H9 (cell line): ENCODE data around the gene C10orf143. TPM values are rescaled to one million over a fixed set of nuclear protein-coding genes. Genes with fewer than 3 reads are reported as not detected.

ENCODE experiments used
- DNase-seq: peaks from one replicate; pipeline ENCODE4 v3.0.0-alpha.2; 2017
- H2AFZ ChIP-seq: one replicate; pipeline ENCODE4 v1.6.1; 2013; ENCODE audit warnings: mild to moderate bottlenecking, low read length, control low read depth, moderate library complexity
- H2AK5ac ChIP-seq: 2 replicates; pipeline ENCODE4 v1.6.1; 2013; ENCODE audit warnings: low read length, control low read depth, mixed read lengths; ENCODE audit not compliant: insufficient read length
- H2BK120ac ChIP-seq: one replicate; pipeline ENCODE4 v1.6.1; 2013; ENCODE audit warnings: low read depth, mild to moderate bottlenecking, low read length, control low read depth, inconsistent platforms; ENCODE audit not compliant: poor library complexity, severe bottlenecking
- H2BK12ac ChIP-seq: 2 replicates; pipeline ENCODE4 v1.6.1; 2013; ENCODE audit warnings: low read length, control low read depth, mixed read lengths, low read depth; ENCODE audit not compliant: insufficient read length
- H2BK15ac ChIP-seq: 2 replicates; pipeline ENCODE4 v1.6.1; 2013; ENCODE audit warnings: low read depth, low read length, control low read depth
- H2BK20ac ChIP-seq: one replicate; pipeline ENCODE4 v1.6.1; 2013; ENCODE audit warnings: low read depth, mild to moderate bottlenecking, low read length, control low read depth, inconsistent platforms; ENCODE audit not compliant: poor library complexity, severe bottlenecking
- H2BK5ac ChIP-seq: 2 replicates; pipeline ENCODE4 v1.6.1; 2013; ENCODE audit warnings: low read length, control low read depth, mixed read lengths; ENCODE audit not compliant: insufficient read length
- H3K14ac ChIP-seq: 2 replicates; pipeline ENCODE4 v1.6.1; 2013; ENCODE audit warnings: low read length, control low read depth; ENCODE audit not compliant: insufficient read depth
- H3K18ac ChIP-seq: 2 replicates; pipeline ENCODE4 v1.6.1; 2013; ENCODE audit warnings: low read depth, mild to moderate bottlenecking, mixed read lengths, low read length, control low read depth; ENCODE audit not compliant: insufficient read length
- H3K23ac ChIP-seq: 2 replicates; pipeline ENCODE4 v1.6.1; 2013; ENCODE audit warnings: low read length, control low read depth, mixed read lengths, low read depth; ENCODE audit not compliant: insufficient read length
- H3K23me2 ChIP-seq: 2 replicates; pipeline ENCODE4 v1.6.1; 2013; ENCODE audit warnings: low read depth, mild to moderate bottlenecking, mixed read lengths, low read length, control low read depth; ENCODE audit not compliant: insufficient read length, poor library complexity, severe bottlenecking
- H3K27ac ChIP-seq: 2 replicates; pipeline ENCODE4 v1.5.1; 2013; ENCODE audit warnings: low read length, control low read depth, mixed read lengths, low read depth; ENCODE audit not compliant: insufficient read length
- H3K27me3 ChIP-seq: 2 replicates; pipeline ENCODE4 v1.6.1; 2013; ENCODE audit warnings: low read length, control low read depth, inconsistent platforms; ENCODE audit not compliant: insufficient read depth
- H3K4ac ChIP-seq: 2 replicates; pipeline ENCODE4 v1.6.1; 2013; ENCODE audit warnings: low read depth, mild to moderate bottlenecking, control low read depth, inconsistent platforms, low read length, moderate library complexity
- H3K4me1 ChIP-seq: 2 replicates; pipeline ENCODE4 v1.6.1; 2013; ENCODE audit warnings: low read length, control low read depth, inconsistent platforms; ENCODE audit not compliant: insufficient read depth
- H3K4me2 ChIP-seq: 2 replicates; pipeline ENCODE4 v1.6.1; 2013; ENCODE audit warnings: low read length, control low read depth, mixed read lengths; ENCODE audit not compliant: insufficient read length, insufficient read depth
- H3K56ac ChIP-seq: 2 replicates; pipeline ENCODE4 v1.6.1; 2013; ENCODE audit warnings: low read depth, mild to moderate bottlenecking, mixed read lengths, low read length, control low read depth; ENCODE audit not compliant: insufficient read length
- H3K79me1 ChIP-seq: 2 replicates; pipeline ENCODE4 v1.6.1; 2013; ENCODE audit warnings: low read depth, mild to moderate bottlenecking, moderate library complexity, low read length, control low read depth, inconsistent platforms; ENCODE audit not compliant: insufficient read depth, poor library complexity, severe bottlenecking
- H3K79me2 ChIP-seq: 2 replicates; pipeline ENCODE4 v1.6.1; 2013; ENCODE audit warnings: low read length, control low read depth, inconsistent platforms; ENCODE audit not compliant: insufficient read depth
- H3K9ac ChIP-seq: 2 replicates; pipeline ENCODE4 v1.6.1; 2013; ENCODE audit warnings: low read length, control low read depth, mixed read lengths; ENCODE audit not compliant: insufficient read length; ENCODE audit errors: extremely low read depth
- H3K9me3 ChIP-seq: one replicate; pipeline ENCODE4 v1.6.1; 2013; ENCODE audit warnings: low read depth, low read length, inconsistent platforms; ENCODE audit not compliant: control insufficient read depth
- H3T11ph ChIP-seq: one replicate; pipeline ENCODE4 v1.6.1; 2013; ENCODE audit warnings: mild to moderate bottlenecking, low read length, control low read depth, inconsistent platforms
- H4K20me1 ChIP-seq: one replicate; pipeline ENCODE4 v1.6.1; 2013; ENCODE audit not compliant: control insufficient read depth, insufficient read length, insufficient read depth
- H4K5ac ChIP-seq: 2 replicates; pipeline ENCODE4 v1.6.1; 2013; ENCODE audit warnings: low read depth, mild to moderate bottlenecking, mixed read lengths, low read length, control low read depth; ENCODE audit not compliant: insufficient read length
- H4K8ac ChIP-seq: replicated peaks from 2 replicates; pipeline ENCODE4 v1.6.1; 2013; ENCODE audit warnings: low read length, control low read depth, mixed read lengths, low read depth; ENCODE audit not compliant: insufficient read length
- H4K91ac ChIP-seq: 2 replicates; pipeline ENCODE4 v1.6.1; 2013; ENCODE audit warnings: low read depth, mild to moderate bottlenecking, moderate library complexity, mixed read lengths, low read length, control low read depth; ENCODE audit not compliant: insufficient read length
- H3K27ac Mint-ChIP-seq, 3 experiments: 2 replicates in 2 of 3; 3 replicates in 1 of 3; pipeline ENCODE4 v1.8.0; 2020 to 2021; ENCODE audit warnings: mixed read lengths in 3 of 3, mild to moderate bottlenecking in 1 of 3, moderate library complexity in 1 of 3
- H3K27me3 Mint-ChIP-seq: 2 replicates; pipeline ENCODE4 v1.8.0; 2021; ENCODE audit warnings: low read depth, mild to moderate bottlenecking, moderate library complexity, mixed read lengths
- H3K36me3 Mint-ChIP-seq, 3 experiments: 2 replicates in 2 of 3; 3 replicates in 1 of 3; pipeline ENCODE4 v1.8.0; 2020 to 2021; ENCODE audit warnings: low read depth in 3 of 3, mixed read lengths in 3 of 3; ENCODE audit not compliant: insufficient read depth in 1 of 3
- H3K4me1 Mint-ChIP-seq, 2 experiments: 2 replicates each; pipeline ENCODE4 v1.8.0; 2020; ENCODE audit warnings: mixed read lengths in 2 of 2
- H3K4me3 Mint-ChIP-seq, 2 experiments: 2 replicates in 1 of 2; 3 replicates in 1 of 2; pipeline ENCODE4 v1.8.0; 2020 to 2021; ENCODE audit warnings: mild to moderate bottlenecking in 2 of 2, mixed read lengths in 2 of 2, moderate library complexity in 1 of 2
- H3K9me3 Mint-ChIP-seq, 2 experiments: 2 replicates in 1 of 2; 3 replicates in 1 of 2; pipeline ENCODE4 v1.8.0; 2020; ENCODE audit warnings: mild to moderate bottlenecking in 2 of 2, mixed read lengths in 2 of 2, moderate library complexity in 1 of 2
- WGBS: extraction: QIAGEN DNeasy Blood & Tissue Kit; methylation state at CpG from one replicate; pipeline ENCODE4 v1.1.7; 2013; ENCODE audit warnings: missing lambda C conversion rate, low lambda C conversion rate, mixed read lengths; ENCODE audit not compliant: insufficient read length; ENCODE audit errors: extremely low coverage; 5-methylcytosine and 5-hydroxymethylcytosine counted together
- total RNA-seq: library from RNA; stranded (reverse); gene quantifications from 2 replicates; pipeline ENCODE4 v1.2.1, GENCODE V29; 2021
- TF ChIP-seq, protein P1 (sequence below): fragments of 200-600 bp; sonication (generic); conservative IDR thresholded peaks from 3 replicates; pipeline ENCODE4 v1.8.0; 2021; ENCODE audit warnings: antibody characterized with exemption, mild to moderate bottlenecking

C10orf143 gene
- total RNA-seq, 1 experiment from 2014 or later = 0.94 TPM

DNA sequence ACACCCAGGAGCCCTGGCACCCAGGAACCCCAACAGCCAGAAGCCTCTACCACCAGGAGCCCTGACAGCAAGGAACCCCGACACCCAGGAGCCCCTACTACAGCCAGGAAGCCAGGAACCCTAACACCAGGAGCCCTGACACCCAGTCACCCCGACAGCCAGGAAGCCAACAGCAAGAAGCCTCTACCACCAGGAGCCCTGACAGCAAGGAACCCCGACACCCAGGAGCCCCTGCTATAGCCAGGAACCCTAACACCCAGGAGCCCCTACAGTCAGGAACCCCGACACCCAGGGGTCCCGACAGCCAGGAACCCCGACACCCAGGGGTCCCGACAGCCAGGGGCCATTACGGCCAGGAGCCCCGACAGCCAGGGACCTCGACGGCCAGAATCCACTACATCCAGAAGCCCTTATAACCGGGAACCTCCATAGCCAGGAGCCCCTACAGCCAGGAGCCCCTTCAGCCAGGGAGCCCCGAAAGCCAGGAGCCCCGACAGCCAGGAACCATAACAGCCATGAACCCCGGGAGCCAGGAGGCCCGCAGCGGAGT lies 25.1 kb upstream of the C10orf143 start:
- H3K4me3 Mint-ChIP-seq = peak overlapping the region; percentile 75 to 91
- Histone ChIP-seq H3T11ph (no peak overlapping the region), H3K9me3 (no peaks in the 10 kb centered on the region), H3K18ac (peak overlapping the region; percentile 21), H3K9ac (no peak overlapping the region), H3K4me2 (peak overlapping the region; percentile 22), H3K4ac (no peak overlapping the region), H4K91ac (no peak overlapping the region), H2BK120ac (no peak overlapping the region), H3K27ac (no peak overlapping the region), H2BK20ac (no peak overlapping the region), H2BK5ac (no peak overlapping the region), H3K79me2 (peaks cover 21% of the 10 kb centered on the region; the same call in 1 of the 2 replicates), H2BK12ac (no peak overlapping the region), H3K23me2 (peaks cover 10% of the 10 kb centered on the region), H3K56ac (no peak overlapping the region), H3K79me1 (peaks cover 6% of the 10 kb centered on the region), H4K20me1 (no peaks in the 10 kb centered on the region), H3K4me1 (0 out of 2 replicates have a peak, but pooled peaks cover 2% of the 10 kb centered on the region), H3K23ac (no peak overlapping the region), H2AFZ (no peak overlapping the region), H3K27me3 (no peaks in the 10 kb centered on the region), H2BK15ac (no peak overlapping the region), H2AK5ac (no peak overlapping the region), H4K8ac (no peak overlapping the region), H3K14ac (no peak overlapping the region), H4K5ac (no peak overlapping the region)
- H3K36me3 Mint-ChIP-seq = peaks cover 8 to 21% (median 9%) of the 10 kb centered on the region in 3 experiments
- H3K27ac Mint-ChIP-seq = no peak overlapping the region
- no peak for DNase-seq
- peaks cover 5% of the 10 kb centered on the region for H3K27me3 Mint-ChIP-seq
- no CpG with 5 or more reads among the region's 17 CpGs for WGBS
- TF ChIP-seq, protein P1, sequence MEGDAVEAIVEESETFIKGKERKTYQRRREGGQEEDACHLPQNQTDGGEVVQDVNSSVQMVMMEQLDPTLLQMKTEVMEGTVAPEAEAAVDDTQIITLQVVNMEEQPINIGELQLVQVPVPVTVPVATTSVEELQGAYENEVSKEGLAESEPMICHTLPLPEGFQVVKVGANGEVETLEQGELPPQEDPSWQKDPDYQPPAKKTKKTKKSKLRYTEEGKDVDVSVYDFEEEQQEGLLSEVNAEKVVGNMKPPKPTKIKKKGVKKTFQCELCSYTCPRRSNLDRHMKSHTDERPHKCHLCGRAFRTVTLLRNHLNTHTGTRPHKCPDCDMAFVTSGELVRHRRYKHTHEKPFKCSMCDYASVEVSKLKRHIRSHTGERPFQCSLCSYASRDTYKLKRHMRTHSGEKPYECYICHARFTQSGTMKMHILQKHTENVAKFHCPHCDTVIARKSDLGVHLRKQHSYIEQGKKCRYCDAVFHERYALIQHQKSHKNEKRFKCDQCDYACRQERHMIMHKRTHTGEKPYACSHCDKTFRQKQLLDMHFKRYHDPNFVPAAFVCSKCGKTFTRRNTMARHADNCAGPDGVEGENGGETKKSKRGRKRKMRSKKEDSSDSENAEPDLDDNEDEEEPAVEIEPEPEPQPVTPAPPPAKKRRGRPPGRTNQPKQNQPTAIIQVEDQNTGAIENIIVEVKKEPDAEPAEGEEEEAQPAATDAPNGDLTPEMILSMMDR = no peak
- no peaks in the 10 kb centered on the region for H3K9me3 Mint-ChIP-seq
- peaks cover 13% of the 10 kb centered on the region in 2 experiments for H3K4me1 Mint-ChIP-seq
